GM21737 (cell line): ENCODE data around the gene TLN1.

Experiments used
- ATAC-seq: cut with Tn5 transposase; IDR thresholded peaks from one replicate; pipeline ENCODE4 v1.9.1; 2021; ENCODE audit warnings: mild to moderate bottlenecking, moderate library complexity; ENCODE audit not compliant: unreplicated experiment

Gene TLN1

DNA sequence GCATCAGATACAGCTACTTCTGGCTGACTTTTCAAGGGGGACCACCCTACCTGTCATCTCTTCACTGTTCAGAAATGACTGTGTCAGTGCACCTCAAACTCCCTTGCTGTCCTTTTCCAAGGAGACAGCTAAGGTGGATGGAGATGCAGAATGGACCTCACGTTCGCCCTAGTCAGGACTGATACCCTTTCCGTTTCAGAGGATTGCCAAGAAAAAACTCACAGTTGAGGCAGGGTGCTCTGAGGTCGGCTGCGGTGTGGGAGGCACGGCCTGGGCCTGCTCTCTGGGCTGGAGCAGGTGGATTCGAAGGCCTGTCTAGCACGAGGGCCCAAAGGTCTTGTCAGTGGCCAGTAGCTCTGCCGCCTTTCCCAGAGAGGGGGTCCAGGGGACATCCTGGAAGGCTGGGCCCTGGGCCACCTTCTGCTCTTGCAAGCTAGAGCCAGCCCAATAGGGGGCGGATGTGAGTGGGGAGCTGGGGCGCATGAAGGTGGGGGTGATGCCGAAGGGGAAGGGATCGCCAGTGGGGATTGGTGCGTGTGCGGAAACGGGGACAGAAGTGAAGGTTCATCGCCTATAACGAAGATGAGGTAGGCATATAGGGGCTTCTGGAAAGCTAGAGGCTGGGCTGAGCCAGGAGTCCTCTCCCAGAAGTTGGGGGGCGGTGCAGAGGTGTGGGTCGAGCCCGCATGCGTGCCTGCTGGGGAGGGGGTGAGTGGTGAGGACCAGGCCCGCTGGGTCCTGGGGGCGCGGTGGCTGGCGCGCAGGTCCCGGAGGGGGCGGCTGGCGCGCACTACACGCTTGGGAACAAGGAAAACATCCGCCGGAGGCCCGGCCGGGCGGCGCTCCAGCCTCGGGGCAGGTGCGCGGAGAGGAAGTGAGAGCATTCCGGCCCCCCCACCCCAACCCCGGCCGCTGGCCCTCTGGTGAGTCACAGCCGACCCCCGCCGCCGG, 24.6 kb upstream of the TLN1 start:
- peak; percentile 49 for ATAC-seq

DNA sequence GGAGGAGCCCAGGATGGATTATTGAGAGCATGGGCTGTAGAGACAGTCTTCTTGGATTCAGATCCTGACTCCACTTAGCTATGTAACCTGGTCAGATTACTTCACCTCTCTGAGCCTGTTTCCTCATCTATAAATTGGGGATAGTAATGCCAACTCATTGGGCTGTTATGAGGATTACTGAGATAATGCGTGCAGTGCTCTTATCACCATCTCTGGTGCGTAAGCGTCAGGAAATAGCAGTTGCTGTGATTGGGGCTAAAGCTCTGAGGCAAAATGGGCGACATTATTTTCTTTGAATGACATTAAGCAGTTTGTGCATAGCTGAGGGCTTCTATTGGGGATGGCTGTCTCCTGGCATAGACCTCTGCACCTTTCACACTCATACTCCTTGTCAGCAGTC, 23.1 kb upstream of the TLN1 start:
- no peak for ATAC-seq

DNA sequence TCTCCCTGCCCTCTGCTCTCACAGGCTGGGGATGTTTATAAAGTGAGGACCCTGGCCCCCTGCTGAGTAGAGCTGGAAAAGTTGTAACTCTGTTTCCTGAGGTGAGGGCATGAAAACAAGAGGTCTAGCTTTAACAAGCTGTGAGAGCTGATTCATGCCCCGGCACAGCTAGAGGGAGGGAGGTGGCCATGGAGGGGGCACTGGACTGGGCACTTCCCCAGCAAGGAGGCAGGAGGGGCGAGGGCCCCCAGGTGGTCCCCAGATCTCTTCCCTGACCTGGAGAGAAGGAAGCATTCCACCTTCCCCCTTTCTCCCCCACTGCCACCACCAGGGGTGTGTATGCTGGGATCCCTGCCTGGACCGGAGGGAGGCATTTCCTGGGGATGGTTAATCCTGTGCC, 22.3 kb upstream of the TLN1 start, which contains the start of gene MSMP:
Gene MSMP, minus strand, starts transcription at position 13 of the 400 bp plus-strand sequence. CDS start 147 bp downstream, outside the sequence.
- ATAC-seq = no peak

DNA sequence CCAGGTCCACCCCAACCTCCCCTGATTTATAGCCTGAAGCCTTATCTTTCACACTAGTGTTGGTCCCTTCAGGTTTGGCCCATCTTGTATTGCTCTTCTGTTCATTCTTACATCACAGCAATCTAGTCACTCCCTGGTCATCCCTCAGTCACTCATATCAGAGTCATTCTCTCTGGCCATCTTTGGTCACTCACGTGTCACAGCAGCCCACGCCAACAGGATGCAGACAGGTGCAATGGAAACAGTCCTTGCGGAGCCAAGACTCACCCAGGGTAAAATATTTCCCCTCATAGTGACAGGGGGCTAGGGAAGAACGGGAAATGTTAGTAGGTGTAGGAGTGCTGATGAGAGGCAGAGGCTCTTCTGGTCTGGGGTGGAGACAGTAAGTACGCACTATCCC, 21.5 kb upstream of the TLN1 start:
- ATAC-seq = no peak

DNA sequence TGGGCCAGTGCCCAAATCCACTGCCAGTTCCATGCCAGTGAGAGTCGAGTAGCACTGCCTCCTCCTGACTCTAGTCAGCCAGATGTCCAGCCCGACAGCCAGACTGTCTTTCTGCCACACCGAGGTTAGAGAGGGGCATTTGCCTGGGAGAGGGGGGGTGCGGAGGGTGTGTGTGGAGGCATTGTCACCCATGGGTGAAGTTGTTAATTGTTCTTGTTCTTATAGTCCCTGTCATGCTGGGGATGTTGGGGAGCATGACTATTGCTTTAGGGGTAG, 18.2 kb upstream of the TLN1 start:
- no peak for ATAC-seq

DNA sequence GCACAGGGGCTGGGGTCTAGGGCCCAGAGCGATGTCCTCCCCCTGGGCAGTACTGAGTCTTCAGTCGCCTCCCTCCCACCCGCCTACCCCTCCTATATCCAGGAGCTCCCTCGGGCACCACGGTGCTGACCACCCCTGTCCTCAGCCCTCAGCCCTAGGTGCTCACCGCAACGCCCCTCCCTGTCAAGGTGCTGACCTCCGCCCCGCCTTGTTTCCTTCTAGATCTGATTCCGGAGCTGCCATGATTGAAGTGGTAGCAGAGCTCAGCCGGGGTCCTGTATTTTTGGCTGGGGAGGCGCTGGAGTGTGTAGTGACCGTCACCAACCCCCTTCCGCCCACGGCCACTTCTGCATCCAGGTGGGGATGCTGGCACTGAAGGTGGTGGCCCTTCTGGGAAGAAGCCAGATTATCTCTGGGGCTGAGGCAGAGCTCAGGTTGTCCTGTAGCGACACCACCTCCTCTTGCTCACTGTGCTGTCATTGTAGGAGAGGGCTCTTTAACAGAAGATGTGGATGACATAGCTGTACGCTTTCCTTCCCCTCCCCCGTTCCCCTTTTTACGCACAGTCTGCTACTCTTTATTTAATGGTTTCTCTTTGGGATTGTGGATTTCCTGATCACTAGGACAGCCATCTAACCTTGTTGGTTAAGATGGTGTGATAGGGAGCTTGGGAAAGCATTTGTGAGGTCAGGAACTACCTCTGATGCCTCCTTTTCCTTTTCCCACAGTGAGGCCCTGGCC, 17.7 kb upstream of the TLN1 start:
- peak; percentile 24 for ATAC-seq

DNA sequence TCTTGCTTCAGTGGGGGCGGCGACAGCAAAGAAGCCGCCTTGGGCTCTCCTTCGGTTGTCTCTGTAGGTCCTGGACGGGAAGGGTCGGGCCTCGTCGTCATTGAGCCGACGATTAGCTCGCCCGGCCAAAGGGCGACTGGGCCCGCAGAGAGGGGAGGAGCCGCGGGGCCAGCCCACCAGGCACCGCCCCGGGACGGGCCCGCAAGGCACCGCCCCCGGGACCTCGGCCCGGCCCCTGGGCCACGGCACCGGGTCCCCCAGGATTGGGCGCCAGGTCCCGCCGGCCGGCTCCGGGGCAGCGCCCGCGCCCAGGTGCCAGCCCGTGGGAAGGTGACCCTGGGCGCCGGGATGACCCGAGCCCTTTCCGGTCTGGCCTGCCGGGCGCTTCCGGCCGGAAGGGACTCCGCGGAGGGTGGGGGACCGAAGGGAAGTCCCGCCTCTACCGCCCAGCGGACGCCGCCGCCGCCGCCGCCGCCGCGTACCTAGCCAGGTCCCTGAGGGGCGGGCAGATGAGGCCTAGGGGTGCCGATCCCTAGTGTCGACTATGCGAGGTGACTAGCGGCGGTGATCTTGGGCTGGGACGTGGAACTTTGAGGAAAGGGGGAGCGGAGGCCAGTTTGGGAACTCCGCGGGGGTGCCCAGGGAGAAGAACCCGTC, 17.0 kb upstream of the TLN1 start, which contains the start of the genes GBA2 and RGP1:
Gene GBA2, minus strand, starts transcription at position 371 of the 657 bp plus-strand sequence. CDS start 524 bp downstream, outside the sequence.
Gene RGP1, plus strand, starts transcription at position 430 of the 657 bp plus-strand sequence. CDS start 469 bp downstream, outside the sequence.
- peak; percentile 74 for ATAC-seq

DNA sequence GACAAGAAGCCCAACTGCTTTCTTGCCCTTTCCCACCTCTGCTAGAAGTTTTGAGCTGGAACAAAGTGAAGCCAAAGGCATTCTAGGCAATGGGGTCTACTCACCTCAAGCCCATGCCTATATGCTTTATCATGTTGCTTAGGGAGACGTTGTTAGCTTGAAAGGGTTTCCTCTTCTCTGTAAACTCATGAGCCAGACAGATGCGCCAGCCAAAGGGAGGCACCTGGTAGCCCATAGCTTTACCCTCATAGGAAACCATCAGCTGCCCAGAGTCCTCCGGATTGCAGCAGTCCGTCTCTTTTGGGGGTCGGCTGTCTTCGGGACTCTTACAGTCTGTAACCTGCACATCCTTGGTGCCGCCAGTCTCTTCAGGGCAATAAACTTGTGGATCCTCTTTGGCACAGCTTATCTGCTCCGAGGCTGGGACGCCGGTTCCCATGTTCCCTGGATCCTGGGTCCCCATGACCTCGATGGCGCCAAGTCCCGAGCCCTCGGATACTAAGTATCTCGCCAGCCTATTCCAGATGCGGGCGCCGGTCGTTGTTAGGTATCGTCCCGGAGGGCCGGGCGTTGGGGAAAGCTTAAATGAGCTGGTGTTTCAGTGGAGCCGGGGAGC, 16.4 kb upstream of the TLN1 start:
- ATAC-seq = peak; percentile 3

DNA sequence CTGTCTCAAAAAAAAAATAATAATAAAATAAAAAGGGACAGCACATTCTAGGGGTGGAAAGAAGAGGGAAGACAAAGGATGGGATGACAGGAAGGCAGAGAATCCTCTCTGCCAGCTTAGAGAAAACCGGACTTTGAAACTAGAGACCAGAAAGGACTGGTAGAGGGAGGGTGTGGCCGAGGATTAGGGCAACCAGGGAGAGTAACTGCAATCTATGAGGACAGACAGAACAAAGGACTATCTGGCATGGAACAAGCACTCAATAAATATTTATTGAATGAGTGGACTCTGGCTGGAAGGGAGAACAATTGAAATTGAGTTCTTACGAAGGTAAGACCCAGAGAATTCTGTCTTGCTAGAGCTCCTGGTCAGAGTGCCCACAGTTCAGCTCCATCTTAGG, 14.6 kb upstream of the TLN1 start:
- no peak for ATAC-seq

DNA sequence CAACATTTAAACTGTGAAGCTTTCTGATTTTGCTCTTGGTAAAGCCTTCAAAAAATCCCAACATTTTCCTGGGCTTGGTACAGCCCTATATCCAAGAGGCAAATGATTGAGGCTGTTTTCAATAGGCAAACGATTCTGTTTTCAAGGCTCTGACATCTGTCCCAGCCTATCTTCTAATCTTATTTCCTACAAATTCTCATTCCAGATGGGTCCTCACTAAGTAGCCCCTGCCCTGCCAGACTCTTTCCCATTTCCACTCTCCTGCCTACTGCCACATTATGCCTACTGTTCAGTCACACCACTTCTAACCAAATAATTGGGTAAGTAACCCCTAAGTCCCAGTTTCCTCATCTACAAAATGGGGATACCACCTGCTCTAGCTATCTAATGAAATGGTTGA, 13.6 kb upstream of the TLN1 start:
- ATAC-seq = no peak

DNA sequence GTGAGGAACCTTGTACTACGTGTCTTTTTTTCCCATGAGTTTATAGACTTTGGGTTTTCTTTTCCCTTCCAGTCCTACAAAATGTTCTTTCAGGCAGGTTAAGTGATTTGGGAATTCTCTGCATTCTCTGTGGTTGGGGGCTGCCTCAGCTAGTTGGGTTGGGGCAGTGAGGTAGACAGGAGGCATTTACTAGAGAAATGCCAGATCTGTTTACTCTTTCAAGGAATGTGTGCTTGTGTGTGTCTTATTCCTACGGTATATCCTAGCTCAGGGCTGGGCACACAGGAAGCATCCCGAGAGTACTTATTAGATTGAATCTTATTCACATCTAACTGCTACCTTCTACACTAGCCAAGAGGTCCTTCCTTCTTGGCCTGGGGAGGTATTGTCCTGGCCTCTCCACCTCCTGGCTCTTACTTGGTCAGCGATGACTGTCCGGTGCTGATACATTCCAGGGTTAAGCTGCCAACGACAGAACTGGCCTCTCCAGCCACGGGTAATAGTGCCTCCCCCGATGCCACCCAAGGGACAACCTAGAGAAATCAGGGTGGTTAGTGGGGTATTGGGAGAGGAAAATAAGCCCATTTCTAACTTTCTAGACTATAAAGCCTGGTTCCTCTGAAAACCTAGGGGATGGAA, 12.0 kb upstream of the TLN1 start:
- no peak for ATAC-seq

DNA sequence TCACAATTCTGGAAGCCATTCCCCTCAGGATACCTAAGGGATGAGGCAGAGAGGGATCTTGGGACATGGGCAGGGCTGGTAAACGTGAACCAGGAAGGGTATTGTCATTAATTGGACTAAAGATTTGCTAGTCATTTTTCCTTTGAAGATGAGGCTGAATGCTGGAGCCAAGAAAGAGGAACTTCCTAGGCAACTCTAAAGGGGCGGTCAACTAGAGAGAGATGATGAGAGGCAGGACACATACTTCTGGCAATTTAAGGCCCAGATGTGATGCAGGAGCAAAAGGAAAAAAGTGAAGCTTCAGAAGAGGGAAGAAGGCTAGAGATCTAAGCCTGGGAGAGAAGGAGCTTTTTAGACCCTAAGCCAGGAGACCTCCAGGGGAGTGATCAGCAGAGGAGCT, 11.5 kb upstream of the TLN1 start:
- ATAC-seq = no peak

DNA sequence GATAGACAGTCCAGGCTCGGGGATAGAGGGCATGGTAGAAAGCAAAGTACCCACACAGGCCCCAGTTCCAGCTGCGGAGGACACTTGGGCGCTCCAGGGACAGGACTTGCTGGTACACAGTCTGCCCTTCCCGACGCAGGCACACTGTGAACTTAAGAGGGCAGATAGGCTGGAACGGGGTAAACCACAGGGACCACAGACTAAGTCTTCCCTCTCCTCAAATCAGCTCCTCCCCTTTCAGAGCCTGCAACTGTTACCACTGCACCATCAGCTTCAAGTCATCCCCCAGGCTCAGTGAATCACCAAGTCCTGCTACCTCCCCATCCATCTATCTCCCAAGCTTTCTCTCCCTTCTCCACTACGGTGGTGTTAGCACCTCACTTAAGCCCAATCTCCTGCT, 9.7 kb upstream of the TLN1 start:
- no peak for ATAC-seq

DNA sequence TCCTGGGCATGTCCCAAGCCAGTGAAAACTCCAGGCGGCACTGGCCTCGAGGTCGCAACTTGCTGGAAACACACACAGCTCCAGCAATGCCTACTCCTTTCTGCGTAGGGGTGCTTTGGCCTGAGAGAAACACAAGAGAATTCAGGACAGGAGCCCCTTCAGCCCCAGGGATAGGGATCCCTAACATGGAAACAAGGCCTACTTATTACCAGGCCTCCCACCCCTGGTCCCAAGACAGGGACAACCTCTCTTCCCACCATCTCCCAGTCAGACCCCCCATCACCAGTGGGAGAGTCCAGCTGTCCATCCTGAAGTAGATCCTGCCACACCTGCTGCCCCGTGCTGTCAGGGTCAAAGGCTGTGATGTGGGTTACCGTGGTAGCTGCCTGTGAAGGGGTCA, 8.2 kb upstream of the TLN1 start:
- no peak for ATAC-seq

DNA sequence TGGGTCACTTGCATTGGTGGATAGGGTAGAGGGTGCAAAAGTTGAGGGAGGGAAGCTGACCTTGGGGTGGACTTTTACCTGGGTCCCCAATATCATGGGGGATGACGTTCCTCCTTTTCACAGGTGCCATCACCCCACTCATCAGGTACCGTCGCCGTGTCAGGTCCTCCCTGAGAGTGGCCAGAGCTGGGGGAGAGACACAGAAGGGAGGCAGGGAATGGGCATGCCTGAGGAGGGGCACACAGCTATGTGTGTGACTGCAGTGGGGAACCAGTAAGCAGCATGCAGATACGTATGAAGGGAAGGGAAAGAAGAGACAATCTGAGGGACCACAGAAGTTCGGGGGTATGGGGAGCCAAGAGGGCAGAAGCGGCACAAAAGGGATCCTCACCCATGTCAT, 6.9 kb upstream of the TLN1 start:
- ATAC-seq = no peak

DNA sequence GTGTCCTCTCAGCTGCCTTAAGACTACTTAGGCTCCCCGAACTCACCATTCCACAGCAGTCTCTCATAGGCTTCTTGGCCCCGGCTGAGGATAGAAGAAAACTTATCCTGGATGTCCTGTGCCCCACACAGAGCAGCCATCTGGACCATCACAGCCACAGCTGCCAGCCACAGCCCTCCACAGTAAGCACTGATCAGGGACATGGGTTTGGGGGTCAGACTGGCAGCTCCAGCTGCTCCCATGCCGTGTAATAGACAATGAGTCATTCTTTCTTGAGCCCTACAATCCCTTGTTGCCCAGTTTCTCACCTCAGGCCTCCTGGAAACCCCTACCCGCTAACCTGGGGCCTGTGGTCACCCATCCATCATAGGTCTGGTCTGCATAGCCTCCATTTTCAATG, 6.2 kb upstream of the TLN1 start:
- ATAC-seq = no peak

DNA sequence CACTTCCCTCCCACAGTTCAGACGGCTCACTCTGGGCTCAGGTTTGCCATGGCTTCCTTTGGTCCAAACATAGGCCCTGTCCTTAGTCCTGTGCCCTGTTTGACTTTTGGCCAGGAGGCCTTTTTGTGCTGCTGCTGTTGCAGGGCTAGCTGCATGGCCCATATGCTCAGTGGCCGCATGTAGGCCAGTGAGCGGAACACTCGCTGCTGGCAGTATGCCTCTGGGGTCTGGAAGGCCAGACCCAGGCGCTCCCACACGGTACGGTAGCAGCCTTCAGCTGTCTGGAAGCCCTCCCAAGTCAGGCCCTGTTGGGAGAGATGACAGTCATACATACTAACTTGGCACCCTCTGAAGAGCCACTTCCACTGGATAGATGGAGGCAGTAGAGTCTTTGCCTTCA, 5.1 kb upstream of the TLN1 start:
- ATAC-seq = no peak

DNA sequence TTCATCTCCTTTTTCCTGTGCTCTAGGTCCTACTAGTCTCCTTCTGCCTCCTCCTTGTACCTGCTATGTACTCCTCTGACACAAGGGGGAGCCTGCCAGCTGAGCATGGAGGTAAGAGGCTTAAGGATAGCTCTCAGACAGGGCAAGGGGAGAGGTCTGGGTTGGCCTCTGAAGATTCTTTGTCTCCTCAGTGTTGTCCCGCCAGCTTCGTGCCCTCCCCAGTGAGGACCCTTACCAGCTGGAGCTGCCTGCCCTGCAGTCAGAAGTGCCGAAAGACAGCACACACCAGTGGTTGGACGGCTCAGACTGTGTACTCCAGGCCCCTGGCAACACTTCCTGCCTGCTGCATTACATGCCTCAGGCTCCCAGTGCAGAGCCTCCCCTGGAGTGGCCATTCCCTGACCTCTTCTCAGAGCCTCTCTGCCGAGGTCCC, 4.2 kb upstream of the TLN1 start:
- no peak for ATAC-seq

DNA sequence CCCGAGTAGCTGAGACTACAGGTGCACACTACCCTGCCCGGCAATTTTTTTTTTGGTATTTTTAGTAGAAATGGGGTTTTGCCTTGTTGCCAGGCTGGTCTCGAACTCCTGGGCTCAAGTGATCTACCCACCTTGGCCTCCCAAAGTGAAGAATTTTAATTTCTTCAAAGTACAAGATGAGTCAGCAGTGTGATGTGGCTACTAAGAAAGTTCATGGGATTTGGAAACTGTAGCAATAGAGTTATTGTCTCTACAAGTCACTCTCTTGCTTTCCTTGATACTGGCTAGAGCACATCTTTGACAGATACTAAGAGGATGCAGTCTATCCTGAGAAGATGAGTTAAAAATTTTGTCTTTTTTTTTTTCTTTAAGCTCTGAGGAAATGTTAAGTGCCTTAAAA, 2.1 kb upstream of the TLN1 start:
- no peak for ATAC-seq

DNA sequence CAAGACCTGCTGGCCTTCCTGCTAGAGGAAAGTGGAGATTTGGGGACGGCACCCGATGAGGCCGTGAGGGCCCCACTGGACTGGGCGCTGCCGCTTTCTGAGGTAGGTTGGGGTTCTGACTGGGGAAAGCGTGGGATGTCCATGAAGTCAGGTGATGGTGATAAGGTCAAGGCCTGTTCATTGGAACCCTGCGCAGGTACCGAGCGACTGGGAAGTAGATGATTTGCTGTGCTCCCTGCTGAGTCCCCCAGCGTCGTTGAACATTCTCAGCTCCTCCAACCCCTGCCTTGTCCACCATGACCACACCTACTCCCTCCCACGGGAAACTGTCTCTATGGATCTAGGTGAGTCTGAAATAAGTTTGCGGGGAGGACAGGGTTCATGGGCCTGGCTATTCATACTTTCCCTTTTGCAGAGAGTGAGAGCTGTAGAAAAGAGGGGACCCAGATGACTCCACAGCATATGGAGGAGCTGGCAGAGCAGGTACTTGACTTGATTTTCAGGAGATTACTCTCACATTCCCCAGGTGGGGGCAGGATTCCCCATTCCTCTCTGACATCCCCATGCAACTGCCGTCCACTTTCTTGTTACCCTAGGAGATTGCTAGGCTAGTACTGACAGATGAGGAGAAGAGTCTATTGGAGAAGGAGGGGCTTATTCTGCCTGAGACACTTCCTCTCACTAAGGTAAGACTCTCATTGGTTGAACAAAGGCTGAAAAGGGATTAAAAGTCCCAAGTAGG, 976 bp upstream of the TLN1 start:
- ATAC-seq = no peak
